GM21390 (cell line): ENCODE results near the gene AP5M1.
"Not testable (repeated sequence)": the region's sequence is repeated elsewhere in the genome, so short reads cannot be mapped to it uniquely, and the experiment has no call there.

Experiments
- ATAC-seq: cut with Tn5 transposase; IDR thresholded peaks from one replicate; pipeline ENCODE4 v1.9.1; 2021; ENCODE audit not compliant: unreplicated experiment

The AP5M1 gene, protein sequence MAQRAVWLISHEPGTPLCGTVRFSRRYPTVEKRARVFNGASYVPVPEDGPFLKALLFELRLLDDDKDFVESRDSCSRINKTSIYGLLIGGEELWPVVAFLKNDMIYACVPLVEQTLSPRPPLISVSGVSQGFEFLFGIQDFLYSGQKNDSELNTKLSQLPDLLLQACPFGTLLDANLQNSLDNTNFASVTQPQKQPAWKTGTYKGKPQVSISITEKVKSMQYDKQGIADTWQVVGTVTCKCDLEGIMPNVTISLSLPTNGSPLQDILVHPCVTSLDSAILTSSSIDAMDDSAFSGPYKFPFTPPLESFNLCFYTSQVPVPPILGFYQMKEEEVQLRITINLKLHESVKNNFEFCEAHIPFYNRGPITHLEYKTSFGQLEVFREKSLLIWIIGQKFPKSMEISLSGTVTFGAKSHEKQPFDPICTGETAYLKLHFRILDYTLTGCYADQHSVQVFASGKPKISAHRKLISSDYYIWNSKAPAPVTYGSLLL

DNA sequence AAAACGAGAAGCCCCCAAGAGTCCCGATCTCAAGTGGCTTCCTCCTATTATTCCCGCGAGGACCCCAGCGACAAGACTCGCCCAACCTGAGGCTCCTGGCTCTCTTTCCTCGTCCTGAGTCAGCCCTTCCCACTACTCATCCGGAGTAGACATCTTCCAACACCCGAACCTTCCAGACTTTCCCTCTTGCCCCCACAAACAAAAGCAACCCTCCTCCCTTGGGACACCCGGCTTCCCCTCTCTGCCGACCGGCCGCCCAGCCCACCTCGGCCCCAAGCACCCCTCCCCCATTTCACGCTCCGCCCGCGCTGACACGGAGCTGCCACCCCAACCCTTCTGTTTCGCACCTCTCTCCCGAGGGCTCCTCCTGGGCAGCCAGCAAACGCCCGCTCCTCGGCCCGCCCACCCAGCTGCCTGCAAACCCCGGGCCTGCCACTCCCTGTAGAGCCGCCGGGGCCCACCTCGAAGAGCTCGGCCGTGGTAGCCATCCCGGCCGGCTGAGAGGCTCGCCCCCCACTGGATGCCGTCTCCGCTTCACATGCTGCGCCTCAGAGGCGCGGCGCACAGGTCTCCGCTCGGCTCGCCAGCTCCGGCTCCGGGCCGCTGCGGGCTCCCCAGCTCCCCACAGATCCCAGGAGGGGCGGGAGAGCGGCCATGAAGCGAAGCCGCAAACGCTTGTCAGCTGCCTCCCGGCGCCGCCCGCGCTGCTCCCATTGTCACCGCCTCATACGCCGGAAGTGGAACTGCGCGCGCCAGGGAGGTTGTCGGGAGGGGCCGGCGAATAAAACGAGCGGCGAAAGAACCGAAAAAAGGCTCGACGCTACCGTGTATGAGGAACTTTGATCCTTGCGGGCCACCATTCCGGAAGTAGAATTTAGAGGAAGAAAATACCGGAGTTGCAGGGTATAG lies at the start of gene AP5M1, which contains the start of gene EXOC5:
TSS of gene AP5M1 (plus strand) at position 811 of the 909 bp plus-strand sequence. CDS start 344 bp downstream, outside the sequence.
TSS of gene EXOC5 (minus strand) at position 745 of the 909 bp plus-strand sequence. CDS start at position 488, 257 bp downstream.
- peak; percentile 83 for ATAC-seq

DNA sequence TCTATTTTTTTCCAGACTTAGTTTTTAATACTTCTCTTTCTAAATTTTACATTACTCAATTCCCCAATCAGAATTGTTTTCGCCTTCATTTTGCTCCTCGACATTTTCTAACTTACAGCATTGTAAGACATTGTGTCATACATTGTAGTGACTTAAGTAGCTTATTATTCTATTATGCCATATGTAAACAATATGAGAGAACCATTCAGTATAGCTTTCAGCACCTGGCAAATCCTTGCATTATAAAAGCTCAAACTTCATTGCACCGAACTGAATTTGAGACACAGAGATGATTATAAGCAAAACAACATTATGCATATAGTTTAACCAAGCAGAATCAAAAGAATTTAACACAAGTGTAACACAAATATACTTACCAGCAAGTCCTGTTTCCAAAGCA lies 46.8 kb upstream of the AP5M1 start:
- no peak for ATAC-seq

DNA sequence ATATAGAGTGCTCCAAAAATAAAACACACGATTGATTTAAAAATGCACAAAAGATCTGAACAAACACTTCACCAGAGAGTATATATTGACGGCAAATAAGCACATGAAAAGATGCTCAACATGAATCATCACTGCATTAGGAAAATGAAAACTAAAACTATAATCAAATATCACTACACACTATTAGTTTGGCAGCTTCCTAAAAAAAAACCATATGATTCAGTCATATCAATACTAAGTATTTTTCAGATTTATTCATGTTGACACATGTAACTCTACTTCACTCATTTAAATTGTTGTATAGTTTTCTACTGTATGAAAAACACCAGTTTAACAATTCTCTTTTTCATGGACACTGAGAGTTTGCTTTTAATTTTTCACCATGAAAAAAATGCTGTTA lies 41.7 kb upstream of the AP5M1 start:
- peak; percentile 51 for ATAC-seq

DNA sequence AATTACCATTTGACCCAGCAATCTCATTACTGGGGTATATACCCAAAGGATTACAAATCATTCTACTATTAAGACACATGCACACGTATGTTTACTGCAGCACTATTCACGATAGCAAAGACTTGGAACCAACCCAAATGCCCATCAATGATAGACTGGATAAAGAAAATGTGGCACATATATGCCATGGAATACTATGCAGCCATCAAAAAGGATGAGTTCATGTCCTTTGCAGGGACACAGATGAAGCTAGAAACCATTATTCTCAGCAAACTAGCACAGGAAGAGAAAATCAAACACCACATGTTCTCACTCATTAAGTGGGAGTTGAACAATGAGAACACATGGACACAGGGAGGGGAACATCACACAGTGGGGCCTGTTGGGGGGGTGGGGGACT lies 40.5 kb upstream of the AP5M1 start:
- not testable (repeated sequence) for ATAC-seq

DNA sequence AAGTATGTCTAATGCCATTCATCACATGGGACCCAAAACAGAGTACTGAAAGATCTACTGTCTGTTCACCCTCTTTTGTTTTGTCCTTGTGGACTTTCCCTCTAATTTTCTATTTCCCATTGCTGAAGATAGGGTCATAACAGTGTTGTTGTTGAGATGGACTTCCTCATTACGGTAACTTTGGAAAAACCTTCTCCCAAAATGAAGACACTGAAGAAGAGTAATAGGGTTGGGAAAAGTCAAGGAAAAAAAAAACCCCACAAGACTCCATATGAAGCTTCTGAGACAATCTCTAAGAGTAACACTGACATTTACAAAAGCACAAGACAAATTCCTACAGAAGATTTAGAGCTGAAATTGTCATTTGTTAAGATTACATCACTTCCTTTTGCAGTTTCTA lies 36.8 kb upstream of the AP5M1 start:
- no peak for ATAC-seq

DNA sequence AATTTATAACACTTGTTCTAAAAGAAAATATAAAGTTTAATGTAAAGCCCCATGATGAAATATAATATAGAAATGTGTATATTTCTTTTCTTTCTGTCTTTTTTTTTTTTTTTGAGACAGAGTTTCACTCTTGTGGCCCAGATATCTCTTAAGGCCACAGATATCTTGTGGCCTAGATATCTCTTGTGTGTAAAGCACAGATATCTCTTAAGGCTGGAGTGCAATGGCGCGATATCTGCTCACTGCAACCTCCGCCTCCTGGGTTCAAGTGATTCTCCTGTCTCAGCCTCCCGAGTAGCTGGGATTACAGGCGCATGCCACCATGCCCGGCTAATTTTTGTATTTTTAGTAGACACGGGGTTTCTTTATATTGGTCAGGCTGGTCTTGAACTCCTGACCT lies 28.7 kb upstream of the AP5M1 start:
- ATAC-seq, result not testable (repeated sequence)

DNA sequence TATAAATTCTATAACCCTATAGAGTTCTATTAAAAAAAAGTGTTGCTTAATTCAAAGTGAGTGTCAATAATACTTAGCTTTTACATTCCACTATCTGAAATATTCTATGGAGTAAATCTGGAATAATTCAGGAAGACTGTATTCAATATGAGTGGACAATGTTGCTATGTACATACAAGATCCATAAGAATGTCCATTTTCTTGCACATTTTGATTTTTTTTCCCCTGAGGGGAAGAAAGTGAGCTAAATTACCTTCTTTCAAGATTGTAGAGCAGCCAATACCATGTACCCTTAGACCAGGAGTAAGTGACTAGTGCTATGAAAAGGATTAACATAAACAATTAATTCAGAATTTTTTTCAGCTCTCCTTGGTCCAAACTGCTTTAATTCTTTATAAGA lies 25.5 kb upstream of the AP5M1 start:
- no peak for ATAC-seq

DNA sequence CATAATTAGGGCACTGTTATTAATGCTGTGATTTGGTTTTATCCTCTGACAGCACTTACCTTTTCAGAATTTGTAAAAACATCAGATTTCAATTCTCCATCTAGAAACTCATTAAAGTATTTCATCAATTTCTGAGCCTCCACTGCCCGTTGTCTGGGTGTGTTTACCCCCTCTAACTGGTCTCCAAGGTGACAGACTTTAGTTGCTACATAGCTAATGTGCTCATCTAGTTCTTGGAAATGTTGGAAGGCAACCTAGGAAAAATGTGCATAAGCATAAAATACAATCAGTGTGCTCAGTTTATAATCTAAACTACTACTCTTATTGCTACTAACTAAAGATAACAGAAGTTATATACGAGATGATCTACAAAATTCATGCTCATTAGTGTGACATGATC lies 24.7 kb upstream of the AP5M1 start:
- ATAC-seq, result no peak

DNA sequence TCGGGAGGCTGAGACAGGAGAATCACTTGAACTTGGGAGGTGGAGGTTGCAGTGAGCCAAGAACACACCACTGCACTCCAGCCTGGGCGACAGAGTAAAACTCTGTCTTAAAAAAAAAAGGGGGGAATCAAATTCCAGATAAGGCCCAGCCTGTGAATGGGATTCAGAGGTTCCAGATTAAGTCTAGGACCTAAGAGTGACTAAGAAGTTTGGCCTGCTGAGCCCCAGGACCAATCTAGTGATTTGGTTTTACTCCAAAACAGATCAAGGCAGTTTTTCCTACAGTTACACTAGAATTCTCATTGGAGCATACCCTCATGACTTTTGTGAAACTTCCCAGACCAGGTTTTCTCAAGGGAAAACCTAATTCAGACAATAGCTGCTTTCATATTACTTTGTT lies 22.8 kb upstream of the AP5M1 start:
- no peak for ATAC-seq

DNA sequence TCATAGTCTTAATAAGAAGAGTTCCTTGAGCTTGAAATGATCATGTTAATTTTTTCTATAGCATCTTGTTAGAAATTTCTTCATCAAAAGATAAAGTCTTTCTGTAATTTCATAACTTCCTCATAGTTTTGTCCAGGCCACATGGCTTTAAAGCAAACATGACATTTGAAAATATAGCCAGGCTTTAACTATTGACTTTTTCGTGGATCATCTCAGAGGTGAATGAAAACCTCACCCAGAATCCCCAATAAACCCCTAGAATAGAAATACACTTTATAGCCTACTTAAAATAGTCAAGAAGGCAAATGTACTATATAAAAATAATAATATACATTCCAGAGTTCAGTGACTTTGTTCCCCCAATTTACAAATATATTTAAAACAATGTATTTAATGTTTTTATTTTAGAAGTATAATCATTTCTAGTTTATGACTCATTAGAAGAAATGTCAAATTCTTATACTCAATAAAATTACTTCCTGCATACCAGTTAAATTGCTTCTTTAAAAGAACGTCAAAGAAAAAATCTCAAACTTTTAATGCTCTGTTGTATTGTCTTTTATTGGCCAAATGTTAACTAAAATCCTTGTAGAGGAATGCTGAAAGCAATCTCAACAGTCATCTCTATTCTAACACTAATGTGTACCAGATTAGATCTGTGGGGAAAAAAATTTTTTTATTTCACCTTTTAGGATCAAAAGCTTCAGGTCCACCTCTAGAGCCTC lies 21.7 kb upstream of the AP5M1 start:
- no peak for ATAC-seq

DNA sequence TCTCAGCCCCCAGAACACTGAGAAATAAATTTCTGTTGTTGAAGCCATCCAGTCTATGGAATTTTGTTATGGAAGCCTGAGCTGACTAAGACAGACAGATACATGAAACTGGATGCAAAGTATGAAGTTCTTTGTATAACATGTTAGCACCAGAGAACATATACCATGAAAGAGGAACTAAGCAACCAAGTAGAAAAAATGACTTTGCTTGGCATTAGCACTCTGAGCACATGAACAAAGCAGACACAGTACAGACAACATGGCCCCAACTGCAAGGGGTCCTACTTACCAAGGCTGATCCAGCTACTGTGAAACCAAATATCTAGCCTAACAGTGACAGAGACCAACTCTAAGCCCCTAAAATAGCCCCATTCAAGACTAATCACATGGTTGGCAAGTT lies 13.9 kb upstream of the AP5M1 start:
- peak; percentile 86 for ATAC-seq

DNA sequence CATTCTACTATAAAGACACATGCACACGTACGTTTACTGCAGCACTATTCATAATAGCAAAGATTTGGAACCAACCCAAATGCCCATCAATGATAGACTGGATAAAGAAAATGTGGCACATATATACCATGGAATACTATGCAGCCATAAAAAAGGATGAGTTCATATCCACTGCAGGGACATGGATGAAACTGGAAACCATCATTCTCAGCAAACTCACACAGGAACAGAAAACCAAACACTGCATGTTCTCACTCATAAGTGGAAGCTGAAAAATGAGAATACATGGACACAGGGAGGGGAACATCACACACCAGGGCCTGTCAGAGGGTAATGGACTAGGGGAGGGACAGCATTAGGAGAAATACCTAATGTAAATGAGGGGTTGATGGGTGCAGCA lies 10.6 kb upstream of the AP5M1 start:
- not testable (repeated sequence) for ATAC-seq

DNA sequence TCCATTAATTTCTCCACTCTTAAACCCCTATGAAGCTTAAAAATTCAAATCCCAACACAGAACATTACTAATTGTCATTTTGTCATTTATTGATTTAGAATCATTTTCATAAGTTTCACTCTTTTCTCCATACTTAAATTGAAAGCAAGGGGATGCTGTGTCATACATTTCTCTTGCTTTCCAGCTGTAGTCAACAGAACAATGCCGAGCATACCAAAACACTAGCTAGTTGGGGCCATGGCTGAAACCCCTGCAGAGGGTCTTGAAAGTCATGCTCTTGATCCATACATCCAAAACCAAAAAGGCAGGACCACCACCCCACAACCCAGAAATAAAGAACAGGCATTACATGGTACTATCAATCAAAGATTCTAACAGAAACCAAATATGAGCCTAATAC lies 9.1 kb upstream of the AP5M1 start:
- no peak for ATAC-seq

DNA sequence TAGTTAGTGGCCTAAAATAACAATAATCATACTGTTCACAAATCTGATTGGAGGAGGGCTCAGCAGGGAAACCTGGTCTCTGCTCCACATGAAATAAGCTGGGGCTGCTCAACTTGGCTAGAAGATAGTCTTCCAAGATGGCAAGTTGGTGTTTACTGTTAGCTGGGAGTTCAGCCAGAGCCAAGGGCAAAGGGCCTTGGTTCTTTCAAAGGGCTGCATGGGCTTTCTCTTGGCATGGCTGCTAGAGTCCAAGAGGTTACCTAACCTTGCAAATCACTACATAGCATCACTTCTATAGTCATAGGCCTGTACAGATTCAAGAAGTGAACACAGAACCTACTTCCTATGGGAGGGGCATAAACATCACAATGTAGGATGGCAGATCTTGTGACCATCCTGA lies 7.2 kb upstream of the AP5M1 start:
- ATAC-seq, result no peak

DNA sequence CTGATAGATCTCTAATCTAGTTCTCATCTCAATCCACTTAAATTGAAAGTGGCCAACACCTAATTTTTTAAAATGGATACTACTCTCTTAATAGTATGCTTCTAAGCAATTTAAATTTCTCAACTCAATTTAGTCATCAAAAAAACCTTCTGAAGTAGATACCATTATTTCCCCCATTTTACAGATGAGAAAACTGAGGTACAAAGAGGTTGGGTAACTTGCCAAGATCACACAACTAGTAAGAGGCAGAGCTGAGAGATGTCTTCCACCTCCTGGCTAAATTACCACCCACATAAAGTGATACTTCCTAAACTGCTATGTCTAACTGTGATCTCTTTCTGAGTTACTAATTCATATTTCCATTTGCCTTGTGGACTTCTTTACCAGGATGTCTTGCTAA lies 6.7 kb upstream of the AP5M1 start:
- ATAC-seq, result no peak

DNA sequence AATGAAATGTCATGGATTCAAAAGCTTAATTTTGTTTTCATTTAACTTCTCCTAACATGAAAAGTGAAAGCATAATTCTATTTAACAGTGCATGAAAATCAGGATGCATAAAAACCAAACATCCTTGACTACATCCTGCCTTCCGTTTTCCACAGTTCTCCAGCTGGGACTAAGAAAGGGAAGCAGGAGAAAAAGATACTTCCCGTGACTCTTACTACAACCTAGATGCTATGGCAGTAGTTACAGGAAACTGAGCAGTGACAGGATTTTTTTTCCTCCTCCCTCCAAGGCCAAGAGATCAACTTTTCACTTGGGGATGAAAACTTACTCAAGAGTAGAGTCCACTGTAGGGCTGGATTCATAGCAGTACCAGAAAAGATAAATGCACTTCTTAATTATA lies 2.7 kb upstream of the AP5M1 start:
- no peak for ATAC-seq

DNA sequence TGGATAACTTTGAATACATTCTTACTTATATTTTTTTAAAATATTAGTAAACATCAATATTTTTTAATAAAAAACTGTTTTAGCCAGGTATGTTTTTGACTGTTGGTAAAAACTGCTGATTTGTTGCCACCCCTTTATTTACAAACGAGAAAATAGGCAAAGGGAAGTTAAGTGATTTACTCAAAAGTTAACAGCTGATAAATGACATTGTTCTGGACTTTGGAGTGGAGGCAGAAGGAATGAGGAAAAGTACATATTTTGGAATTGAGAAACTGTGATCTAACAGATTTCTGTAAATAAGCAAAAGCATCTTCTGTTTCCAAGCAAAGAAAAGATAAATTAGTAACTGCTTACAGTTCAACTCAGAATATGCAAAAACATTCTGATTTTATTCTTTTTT lies 4.5 kb downstream of the AP5M1 start:
- ATAC-seq, result no peak

DNA sequence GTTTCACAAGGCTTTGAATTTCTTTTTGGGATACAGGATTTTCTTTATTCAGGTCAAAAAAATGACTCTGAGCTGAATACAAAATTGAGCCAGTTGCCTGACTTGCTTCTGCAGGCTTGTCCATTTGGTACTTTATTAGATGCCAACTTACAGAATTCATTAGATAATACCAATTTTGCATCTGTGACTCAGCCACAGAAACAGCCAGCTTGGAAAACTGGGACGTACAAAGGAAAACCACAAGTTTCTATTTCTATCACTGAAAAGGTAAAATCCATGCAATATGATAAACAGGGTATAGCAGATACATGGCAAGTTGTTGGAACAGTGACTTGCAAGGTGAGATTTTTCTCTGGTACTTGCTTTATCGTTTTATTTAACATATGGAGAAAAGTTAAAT lies 5.8 kb downstream of the AP5M1 start:
- ATAC-seq, result no peak

DNA sequence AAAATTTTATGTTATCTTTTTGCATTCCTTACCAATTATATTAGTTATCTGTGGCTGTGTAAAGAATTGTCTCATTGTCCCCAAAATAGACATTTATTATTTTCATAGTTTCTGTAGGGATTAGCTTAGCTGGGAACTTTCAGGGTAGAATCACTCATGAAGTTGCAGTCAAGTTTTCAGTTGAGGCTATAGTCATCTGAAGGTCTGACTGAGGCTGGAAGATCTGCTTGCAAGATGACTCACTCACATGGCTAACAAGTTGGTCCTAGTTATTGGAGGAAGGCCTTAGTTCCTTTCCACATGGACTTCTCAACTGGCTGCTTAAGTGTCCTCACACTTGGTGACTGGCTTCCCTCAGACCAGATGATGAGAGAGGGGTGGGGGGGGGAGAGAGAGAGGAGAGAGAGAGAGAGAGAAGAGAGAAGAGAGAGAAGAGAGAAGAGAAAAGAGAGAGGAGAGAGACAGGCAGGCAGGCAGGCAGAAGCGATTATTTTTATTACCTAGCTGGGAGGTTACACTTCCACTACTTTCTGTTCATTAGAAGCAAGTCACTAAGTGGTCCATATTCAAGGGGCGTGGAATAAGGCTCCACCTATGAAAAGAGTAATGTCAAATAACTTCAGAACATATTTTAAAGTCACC lies 6.4 kb downstream of the AP5M1 start:
- ATAC-seq, result no peak

DNA sequence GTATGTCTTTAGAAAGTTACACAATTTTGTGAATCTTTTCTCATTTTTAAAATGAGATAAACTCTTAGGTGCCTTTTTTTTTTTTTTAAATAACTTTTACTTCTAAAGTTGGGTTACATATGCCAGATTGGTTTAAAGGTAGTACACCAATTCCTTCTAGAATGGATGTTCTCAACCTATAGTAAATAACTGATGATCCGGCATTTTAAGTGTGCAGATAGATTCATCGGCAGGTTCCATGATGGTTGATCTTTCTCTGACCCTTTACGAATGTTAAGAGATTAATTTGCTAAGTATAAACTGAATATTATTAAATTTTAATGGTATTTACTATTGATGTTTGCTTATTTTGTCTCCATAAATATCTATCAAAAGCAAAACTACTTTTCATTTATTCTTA lies 8.3 kb downstream of the AP5M1 start:
- ATAC-seq, result no peak

DNA sequence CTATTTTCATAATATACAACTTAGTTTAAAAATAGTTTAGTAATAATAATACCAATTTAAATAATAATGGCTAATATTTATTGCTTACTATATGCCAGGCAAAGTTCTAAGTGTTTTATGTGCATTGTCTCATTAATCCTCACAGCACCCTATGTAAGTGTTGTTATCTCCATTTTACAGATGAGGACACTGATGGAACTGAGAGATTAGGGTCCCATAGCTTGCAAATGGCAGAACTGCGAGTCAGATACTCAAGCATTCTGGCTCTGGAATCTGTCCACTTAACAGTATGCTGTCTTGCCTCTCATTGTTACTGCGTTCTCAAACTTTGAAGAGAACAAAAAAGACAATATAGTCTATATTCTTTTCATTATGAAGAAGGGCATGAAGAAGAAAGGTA lies 19.0 kb downstream of the AP5M1 start:
- no peak for ATAC-seq
